ENCODE data around the gene EXOSC5.
"Not testable (repeated sequence)": the region's sequence is repeated elsewhere in the genome, so short reads cannot be mapped to it uniquely, and the experiment has no call there.

The EXOSC5 gene

DNA sequence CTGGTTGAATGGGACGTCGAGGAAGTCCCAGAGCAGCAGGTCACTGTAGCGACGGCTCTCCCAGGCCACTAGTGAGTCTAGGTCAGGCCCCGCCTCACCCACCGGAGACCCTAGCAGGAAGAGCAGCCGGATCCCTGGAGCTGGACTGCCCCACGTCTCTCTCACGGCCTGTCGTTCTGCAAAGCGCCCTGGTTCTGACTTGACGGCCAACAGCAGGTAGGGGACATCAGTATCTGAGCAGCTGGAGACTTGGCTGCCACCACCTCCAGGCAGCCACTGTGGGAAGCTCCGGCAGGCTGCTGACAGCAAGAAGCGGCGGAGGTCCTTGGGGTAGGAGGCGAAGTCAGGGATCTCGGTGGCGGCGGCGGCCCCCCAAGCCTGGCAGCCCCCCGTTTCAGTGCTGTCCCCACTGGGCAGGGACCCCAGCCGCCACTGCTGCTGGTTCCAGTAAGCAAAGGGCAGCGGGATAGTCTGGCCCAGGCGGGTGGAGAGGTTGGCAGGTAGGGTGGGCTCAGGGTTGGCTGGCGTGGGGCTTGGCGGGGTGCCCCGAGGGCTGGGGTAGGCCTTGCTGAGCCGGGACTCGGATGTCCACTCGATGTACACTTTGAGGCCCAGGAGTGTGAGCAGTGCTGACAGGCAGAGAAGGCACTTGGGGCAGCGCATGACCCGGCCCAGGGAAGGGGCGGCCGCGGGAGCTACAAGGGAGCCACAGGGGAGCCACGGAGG lies 29.1 kb upstream of the EXOSC5 start:
- DNase-seq (ENCODE audit: low spot score), result no peak

DNA sequence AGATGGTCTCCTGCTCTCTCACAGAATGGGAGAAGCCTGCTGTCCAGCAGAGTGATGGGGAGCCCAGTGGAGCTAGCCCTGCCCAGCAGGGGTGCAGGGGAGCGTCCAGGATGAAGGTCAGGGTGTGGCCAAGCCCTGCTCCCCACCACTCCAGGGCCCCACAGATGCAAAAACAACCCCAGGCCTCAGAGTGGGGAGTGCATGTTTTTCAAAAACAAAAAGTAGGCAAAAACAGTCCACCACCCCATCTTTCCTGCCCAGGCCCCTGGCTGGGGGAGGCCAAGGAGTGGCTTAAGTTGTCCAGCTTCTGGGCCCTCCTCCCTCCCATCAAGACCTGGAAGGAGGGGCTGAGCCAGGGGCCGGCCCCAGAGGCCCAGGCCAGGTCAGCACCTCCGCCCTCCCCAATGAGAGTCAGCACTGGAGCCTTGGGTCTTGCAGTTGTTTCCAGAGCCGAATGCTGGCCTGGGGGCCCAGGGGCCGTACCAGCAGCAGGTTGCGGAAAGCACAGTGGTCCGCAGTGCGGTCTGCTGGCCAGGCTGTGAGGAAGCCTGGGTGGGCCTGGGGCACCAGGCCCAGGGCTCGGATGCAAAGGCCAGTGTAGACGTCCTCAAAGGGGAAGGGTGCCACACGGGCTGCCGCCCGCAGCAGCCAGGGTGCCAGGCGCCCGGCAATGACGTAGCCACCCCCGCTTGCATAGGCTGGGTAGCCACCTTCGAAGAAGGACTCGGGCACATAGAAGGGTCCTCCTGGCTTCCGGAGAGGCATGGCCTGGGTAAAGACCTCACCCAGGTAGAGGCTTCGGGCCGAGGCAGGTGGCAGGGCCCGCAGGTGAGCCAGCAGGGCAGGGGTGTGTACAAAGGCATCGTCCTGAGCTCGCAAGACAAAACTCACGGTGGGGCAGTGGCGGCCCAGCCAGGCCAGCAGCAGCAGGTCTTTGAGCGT lies 28.3 kb upstream of the EXOSC5 start:
- DNase-seq (ENCODE audit: low spot score), result no peak

DNA sequence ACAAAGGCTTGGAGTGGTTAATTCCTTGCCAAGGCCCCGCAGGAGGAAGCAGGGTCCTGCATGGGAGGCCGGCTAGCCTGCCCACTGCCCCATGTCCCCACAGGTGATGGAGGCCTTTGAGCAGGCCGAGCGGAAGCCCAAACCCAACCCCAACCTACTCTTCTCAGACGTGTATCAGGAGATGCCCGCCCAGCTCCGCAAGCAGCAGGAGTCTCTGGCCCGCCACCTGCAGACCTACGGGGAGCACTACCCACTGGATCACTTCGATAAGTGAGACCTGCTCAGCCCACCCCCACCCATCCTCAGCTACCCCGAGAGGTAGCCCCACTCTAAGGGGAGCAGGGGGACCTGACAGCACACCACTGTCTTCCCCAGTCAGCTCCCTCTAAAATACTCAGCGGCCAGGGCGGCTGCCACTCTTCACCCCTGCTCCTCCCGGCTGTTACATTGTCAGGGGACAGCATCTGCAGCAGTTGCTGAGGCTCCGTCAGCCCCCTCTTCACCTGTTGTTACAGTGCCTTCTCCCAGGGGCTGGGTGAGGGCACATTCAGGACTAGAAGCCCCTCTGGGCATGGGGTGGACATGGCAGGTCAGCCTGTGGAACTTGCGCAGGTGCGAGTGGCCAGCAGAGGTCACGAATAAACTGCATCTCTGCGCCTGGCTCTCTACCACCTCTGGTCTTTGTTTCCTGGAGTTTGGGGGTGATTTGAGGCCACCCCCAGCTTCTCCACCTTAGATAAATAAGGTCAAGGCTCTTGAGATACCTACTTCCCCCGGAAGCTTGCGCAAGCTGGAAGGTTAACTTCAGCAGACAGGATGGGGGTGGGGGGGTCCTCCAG lies 27.4 kb upstream of the EXOSC5 start:
- DNase-seq (ENCODE audit: low spot score), result no peak

DNA sequence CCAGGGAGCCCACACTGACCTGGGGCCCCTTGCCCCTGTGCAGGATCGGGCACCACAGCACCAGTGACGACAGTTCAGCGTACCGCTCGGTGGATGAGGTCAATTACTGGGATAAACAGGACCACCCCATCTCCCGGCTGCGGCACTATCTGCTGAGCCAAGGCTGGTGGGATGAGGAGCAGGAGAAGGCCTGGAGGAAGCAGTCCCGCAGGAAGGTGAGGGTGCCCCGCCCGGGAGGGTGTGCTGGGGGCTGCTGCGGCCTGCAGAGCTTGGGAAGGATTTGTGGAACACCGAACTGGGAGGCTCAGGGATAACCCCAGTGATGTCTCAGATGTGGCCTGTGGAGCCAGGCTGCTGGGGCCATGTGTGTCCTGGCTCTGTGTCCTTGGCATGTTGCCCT lies 25.8 kb upstream of the EXOSC5 start:
- no peak for DNase-seq (ENCODE audit: low spot score)

DNA sequence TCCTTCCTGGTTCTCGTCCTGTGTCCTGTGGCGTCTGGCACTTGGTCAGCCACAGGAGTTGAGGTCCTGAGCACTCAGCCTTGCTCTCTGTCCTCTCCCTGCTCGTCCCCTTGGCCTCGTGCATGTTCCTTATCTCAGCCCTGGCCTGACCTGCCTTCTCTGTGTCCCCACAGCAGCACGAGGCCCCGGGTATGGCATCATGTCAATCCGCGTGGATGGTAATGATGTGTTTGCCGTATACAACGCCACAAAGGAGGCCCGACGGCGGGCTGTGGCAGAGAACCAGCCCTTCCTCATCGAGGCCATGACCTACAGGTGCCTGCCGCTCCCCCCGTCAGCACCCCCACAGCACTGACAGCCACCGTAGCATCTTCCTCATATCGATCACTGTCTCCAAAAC lies 25.3 kb upstream of the EXOSC5 start:
- DNase-seq (ENCODE audit: low spot score), result no peak

DNA sequence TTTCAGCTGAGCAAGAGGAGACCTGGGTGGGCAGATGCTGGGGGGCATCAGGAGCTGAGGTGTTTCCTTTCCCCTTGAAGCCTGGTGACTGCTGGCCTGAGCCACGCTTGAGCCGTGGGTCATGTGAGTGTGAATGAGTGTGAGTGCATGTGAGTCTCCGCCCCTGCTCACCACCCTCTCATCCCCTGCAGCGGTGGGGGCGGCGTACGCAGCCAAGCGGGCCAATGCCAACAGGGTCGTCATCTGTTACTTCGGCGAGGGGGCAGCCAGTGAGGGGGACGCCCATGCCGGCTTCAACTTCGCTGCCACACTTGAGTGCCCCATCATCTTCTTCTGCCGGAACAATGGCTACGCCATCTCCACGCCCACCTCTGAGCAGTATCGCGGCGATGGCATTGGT lies 24.8 kb upstream of the EXOSC5 start:
- DNase-seq (ENCODE audit: low spot score), result no peak

DNA sequence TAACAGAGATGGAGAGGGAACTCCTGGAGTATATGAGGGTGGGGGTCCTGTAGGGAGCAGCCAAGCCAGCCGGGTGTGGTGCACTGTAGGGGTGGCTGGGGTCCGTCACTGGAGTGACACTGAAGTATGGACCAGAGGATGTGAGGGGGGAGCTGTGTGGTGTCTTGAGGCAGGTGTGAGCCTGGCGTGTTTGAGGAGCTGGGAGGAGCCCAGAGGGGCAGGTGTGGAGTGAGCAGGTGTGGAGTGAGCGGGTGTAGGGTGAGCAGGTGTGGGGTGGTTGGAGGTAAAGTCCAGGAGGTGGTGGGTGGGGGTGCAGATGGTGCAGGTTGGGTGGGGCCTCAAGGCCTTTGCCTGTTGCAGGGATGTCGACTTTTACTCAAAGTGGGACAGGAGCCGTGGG lies 24.2 kb upstream of the EXOSC5 start:
- no peak for DNase-seq (ENCODE audit: low spot score)

DNA sequence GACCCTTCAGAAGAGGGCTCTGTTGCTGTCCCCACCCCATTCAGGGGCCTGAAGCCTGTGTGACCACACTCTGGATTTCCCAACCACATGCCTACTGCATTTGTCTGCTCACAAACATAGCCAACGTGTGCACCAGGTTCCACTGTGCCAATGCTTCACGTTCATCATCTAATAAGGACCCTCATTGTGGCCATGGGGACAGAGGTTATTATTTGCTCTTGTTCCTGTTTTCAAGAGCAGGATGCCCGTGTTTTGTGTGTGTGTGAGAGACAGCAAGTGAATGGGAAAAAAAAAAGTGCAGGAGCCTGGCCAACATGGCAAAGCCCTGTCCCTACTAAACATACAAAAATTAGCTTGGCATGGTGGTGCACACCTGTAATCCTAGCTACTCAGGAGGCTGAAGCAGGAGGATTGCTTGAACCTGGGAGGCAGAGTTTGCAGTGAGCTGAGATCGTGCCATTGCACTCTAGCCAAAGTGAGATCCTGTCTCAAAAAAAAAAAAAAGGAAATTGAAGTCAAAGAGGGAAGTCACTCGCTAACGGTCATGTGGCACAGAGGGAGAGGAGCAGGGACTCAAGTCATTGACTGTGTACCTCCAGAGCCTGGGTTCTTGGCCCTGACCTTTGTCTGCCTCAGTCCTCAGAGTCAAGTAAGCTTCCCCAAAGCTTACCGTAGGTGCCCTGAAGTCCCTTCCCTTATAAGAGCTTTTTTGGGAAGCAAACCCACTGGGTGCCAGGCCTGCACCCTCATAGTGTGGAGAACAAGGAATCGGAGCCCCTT lies 23.1 kb upstream of the EXOSC5 start:
- peak; percentile 65 for DNase-seq (ENCODE audit: low spot score)

DNA sequence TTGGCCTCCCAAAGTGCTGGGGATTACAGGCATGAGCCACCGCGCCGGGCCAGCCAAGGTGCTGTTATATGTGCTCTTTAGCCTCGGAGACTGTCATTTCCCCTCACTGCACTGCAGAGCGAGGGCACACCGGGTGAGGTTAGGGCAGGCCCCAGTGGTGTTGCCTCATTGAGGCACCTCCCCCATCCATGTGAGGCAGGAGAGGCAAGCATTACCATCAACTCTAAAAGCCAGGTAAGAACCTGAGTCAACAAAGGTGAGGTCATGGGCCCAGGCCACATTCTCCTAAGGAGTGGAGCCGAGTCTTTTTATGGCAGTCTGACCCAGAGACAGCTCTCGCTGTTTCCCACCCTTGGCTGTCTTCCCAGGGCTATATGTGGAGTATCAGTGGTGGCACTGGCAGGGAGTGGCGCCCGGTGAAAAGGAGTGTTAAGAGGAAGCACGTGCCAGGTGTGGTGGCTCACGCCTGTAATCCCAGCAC lies 19.1 kb upstream of the EXOSC5 start:
- no peak for DNase-seq (ENCODE audit: low spot score)

DNA sequence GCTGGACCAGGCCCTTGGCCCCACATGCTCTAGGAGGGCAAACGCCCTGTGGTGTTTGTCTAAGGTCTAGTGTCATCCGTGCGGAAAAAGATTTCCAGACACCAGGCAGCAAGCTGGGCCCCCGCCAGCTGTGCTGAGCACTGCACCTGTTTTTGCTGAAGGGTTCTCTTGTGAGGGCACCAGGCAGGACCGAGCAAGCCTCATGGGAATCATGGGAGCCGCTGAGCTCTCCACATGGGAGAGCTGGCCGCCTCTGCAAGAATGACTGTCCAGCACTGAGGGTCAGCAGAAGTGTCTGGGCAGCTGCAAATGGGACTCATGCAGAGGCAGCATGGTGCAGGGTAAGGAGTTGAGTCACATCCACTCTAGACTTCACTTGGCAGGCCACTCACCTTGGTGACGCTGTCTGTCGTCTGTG lies 18.0 kb upstream of the EXOSC5 start:
- no peak for DNase-seq (ENCODE audit: low spot score)

DNA sequence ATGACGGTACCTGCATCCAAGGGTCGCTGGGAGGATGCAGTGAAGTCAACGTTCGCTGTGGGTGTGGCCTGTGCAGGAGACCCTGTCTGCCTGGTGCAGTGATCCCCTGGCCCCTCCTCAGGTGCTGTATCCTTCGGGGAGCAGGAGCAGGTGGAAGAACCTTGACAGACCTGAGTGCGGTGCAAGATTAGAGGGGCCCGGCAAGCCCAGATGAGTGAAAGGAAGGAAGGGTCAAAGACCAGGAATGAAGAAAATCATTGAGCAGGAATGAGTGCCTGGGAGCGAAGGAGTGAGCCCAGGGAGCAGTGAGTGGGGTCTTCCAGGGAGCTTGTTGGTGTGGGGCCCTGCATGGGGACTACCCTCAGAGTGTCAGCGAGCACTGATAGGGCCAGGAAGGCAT lies 17.3 kb upstream of the EXOSC5 start:
- DNase-seq (ENCODE audit: low spot score), result no peak

DNA sequence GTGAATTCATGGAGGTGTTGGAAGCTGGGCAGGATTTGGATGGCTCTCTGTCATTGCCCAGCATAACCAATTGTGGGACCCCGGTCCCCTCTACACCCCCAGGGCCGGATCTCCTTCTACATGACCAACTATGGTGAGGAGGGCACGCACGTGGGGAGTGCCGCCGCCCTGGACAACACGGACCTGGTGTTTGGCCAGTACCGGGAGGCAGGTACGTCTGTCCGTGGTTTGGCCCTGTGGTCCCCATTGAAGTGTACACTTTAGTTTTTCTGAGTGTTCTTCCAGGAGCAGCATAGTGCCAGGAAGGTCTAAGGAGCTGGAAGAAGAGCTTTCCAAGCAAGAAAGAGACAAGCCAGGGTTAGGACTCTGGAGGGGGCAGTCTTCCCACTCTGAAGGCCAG lies 16.8 kb upstream of the EXOSC5 start:
- no peak for DNase-seq (ENCODE audit: low spot score)

DNA sequence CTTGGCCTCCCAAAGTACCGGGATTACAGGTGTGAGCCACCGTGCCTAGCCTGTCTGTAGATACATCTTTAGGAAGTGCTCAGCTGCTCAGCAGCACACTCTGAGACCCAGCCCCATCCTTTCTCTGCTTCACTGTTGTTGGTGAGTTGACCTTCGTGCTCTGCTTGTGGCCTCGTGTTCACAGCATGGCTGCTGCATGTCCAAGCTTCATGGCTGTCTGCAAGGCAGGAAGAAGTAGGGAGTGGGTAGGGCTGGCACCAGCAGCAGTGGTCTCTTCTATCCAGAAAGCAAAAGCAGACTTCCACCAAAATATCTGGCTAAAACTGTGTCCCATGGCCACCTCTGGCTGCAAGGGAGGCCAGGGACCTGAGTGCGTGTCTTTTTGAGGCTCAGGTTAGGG lies 15.8 kb upstream of the EXOSC5 start:
- no peak for DNase-seq (ENCODE audit: low spot score)

DNA sequence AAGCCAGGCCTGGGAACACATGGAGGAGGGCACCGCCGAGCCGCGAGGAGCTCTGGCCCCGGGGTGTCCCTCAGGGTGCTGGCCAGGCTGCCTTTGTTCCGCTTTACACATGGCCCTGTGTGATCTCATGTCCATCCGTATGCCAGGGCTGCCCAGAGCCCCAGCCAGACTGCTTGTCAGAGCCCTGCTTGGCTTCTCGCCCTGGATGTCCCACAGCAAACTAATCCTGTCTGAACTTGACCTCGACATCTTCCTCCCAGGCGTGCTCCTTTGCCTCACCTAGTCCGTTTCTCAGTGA lies 14.8 kb upstream of the EXOSC5 start:
- peak; percentile 87 for DNase-seq (ENCODE audit: low spot score)

DNA sequence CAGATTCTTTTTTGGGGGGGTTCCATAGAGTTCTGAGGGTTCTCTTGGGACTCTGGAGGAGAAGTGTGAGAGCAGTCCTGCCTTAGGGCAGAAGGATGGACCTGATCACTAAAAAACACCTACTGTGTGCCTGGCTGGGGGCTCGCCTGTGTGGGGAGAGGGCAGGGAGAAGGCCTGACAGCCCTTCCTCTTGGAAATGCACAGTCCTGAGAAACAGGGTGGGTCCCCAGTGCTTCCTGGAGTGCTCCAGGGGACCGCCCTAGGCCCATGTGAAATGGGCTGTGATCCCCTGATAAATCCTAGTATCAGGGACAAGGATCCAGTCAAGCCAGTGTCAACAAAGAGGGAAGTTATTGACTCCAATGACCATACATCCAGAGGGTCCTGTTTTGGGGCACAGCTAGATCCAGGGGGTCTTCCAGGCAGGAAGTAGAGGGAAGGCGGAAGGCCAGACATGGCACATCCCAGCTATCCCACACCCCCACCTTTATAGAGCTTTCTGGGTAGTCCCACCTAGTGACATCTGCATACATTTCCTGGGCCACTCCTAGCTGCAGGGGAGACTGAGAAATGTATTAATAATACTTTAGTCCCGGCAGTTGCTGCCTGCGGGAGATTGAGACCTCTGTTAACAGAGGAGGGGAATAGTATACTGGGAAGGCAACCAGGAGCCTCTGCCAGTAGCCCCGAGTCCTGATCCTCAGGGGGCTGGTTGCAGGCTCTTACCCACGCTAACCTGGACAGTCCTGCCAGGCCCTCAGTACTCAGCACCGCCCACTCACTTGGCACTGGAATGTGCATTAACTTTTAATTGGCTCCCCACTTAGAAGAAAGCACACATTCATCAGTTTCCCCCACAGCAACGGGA lies 14.2 kb upstream of the EXOSC5 start:
- DNase-seq (ENCODE audit: low spot score), result no peak

DNA sequence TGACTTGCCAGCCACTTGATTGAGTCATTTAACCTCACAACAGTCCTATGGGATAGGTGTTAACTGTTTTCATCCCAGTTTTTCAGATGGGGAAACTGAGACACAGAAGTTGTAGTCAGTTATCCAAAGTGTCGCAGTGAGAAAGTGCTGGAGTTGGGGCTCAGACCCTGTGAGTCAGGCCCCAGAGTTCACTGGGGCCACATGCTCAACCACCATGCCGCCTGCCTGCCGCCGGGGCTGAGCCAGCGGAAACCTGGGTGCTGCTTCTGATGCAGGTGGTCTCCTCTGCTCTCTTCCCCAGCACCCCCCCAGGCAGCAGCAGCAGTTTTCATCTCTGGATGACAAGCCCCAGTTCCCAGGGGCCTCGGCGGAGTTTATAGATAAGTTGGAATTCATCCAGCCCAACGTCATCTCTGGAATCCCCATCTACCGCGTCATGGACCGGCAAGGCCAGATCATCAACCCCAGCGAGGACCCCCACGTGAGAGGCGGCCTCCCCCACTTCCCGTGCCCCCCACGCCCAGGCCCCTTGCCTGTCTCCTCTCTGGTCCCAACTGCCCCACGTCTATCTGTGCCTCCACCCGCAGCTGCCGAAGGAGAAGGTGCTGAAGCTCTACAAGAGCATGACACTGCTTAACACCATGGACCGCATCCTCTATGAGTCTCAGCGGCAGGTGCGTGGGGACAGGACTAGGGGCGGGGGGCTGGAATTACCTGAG lies 13.3 kb upstream of the EXOSC5 start:
- no peak for DNase-seq (ENCODE audit: low spot score)

DNA sequence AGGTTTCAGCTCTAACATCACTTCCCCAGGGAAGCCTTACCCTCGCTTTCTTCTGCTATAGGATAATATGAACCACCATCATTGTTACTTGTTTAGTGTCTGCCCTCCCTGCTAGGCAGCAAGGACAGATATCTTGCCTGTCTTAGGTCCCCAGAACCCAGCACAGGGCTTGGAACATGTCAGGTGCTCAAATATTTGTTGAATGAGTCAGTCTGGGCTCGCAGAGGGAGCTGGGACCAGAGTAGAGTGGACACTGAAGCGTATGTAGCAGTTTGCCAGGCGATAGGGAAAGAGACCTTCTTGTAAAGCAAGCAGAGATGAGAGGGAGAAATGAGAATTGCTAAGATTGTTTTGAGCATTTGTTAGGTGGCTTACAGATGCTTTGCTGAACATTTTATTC lies 12.1 kb upstream of the EXOSC5 start:
- no peak for DNase-seq (ENCODE audit: low spot score)

DNA sequence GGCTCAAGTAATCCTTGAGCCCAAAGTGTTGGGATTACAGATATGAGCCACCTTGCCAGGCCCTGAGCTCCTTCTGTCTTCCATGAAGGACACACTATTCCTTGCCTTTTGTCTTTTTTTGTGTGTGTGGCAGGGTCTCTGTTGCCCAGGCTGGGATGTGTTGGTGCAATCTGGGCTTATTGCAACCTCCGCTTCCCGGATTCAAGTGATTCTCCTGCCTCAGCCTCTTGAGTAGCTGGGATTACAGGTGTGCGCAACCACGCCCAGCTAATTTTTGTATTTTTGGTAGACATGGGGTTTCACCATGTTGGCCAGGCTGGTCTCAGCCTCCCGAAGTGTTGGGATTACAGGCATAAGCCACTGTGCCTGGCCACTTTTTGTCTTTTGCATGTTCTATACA lies 11.7 kb upstream of the EXOSC5 start:
- not testable (repeated sequence) for DNase-seq (ENCODE audit: low spot score)

DNA sequence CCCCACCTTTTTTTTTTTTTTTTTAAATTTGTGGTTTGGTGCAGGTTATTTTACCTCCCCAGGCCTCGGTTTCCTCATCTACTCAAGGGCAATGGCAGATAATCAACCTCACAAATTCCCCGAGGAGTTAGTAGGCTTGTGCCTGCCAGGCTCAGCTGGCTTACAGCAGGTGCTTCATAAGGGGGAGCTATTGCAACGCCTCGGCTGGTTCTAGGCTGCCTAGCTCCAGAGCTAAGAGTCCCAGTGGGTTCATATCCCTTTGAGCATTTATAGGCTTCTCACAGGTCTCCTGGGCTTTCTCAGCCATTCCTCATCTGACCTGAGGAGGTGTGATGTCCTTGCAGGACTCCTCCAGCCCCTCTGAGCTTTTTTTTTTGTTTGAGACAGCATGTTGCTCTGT lies 11.1 kb upstream of the EXOSC5 start:
- DNase-seq (ENCODE audit: low spot score), result no peak

DNA sequence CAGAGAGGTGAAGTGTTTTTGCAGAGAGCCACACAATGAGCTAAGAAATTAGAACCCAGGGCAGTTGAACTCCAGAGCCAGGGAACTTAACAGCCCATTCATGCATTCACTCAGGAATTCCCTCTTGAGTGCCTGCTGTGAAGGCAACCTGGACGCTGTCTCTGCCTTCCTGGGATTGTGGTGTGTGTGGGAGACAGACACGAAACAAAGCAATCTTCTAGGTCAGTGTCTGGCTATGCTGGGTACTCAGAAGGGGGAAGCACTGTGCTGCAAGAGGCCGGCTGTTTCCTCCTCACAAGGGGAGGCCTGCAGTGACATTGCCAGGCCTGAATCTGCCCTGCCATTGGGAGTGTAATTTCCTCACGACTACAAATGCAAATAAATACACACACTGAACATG lies 10.1 kb upstream of the EXOSC5 start:
- DNase-seq (ENCODE audit: low spot score), result no peak

All from Ammon's horn (tissue), 1 donor.